IMR-90 (cell line): Measurements from ENCODE around the gene ARHGAP10. TPM values are rescaled to one million over a fixed set of nuclear protein-coding genes. Genes with fewer than 3 reads are reported as not detected.
"Not testable (repeated sequence)": the region's sequence is repeated elsewhere in the genome, so short reads cannot be mapped to it uniquely, and the experiment has no call there.

ENCODE experiments used
- ATAC-seq: fragments of 200-7000 bp; cut with Tn5 transposase; 2 replicates; pipeline ENCODE4 v1.9.1; 2020; ENCODE audit warnings: low read depth, mild to moderate bottlenecking, moderate library complexity
- BruUV-seq: library from RNA; stranded (reverse); fragments of 400-500 nt; replicated peaks from 2 replicates; lab custom pipeline; 2021; lab: Mats Ljungman, UMichigan
- CTCF ChIA-PET: fragments of 300-600 bp; formaldehyde crosslinking; extraction: SDS; loops from one replicate; lab custom pipeline; 2021; ENCODE audit warnings: antibody characterized with exemption; lab: Yijun Ruan, JAX
- POLR2A ChIA-PET: fragments of 300-600 bp; sonication (Branson Sonifier 250); formaldehyde crosslinking; loops from one replicate; lab custom pipeline; 2022; ENCODE audit warnings: antibody characterized with exemption; ENCODE audit not compliant: unreplicated experiment; lab: Charles Lee
- DNase-seq: peaks from one replicate; pipeline ENCODE4 v3.0.0; 2013
- H2AFZ ChIP-seq: replicated peaks from 2 replicates; pipeline ENCODE3; 2013; ENCODE audit warnings: low read length, mild to moderate bottlenecking; ENCODE audit not compliant: poor library complexity
- H2AK5ac ChIP-seq: 2 replicates; pipeline ENCODE4 v1.6.1; 2013; ENCODE audit warnings: low read depth, low read length, inconsistent platforms
- H2AK9ac ChIP-seq: replicated peaks from 2 replicates; pipeline ENCODE3; 2013; ENCODE audit warnings: mild to moderate bottlenecking, low read depth, low read length, moderate library complexity; ENCODE audit not compliant: poor library complexity
- H2BK120ac ChIP-seq: 2 replicates; pipeline ENCODE4 v1.6.1; 2013; ENCODE audit warnings: low read depth, low read length, inconsistent platforms
- H2BK15ac ChIP-seq: 3 replicates; pipeline ENCODE4 v1.6.1; 2013; ENCODE audit warnings: low read depth, low read length, inconsistent platforms
- H2BK20ac ChIP-seq: 2 replicates; pipeline ENCODE4 v1.6.1; 2013; ENCODE audit warnings: low read depth, mild to moderate bottlenecking, inconsistent platforms, low read length, moderate library complexity
- H2BK5ac ChIP-seq: 2 replicates; pipeline ENCODE4 v1.6.1; 2013; ENCODE audit warnings: mild to moderate bottlenecking, low read depth, low read length, inconsistent platforms; ENCODE audit not compliant: poor library complexity, severe bottlenecking
- H3K14ac ChIP-seq: replicated peaks from 2 replicates; pipeline ENCODE4 v1.6.1; 2013; ENCODE audit warnings: low read depth, low read length, inconsistent platforms
- H3K18ac ChIP-seq: 2 replicates; pipeline ENCODE4 v1.6.1; 2013; ENCODE audit warnings: low read depth, low read length, control low read depth
- H3K23ac ChIP-seq: 2 replicates; pipeline ENCODE4 v1.6.1; 2013; ENCODE audit warnings: low read depth, low read length, inconsistent platforms
- H3K27ac ChIP-seq: 2 replicates; pipeline ENCODE4 v1.5.1; 2013; ENCODE audit warnings: mild to moderate bottlenecking, control low read depth, low read length; ENCODE audit not compliant: insufficient read depth
- H3K27me3 ChIP-seq: 2 replicates; pipeline ENCODE4 v1.6.1; 2013; ENCODE audit warnings: low read length; ENCODE audit not compliant: control insufficient read depth, insufficient read depth
- H3K36me3 ChIP-seq: 2 replicates; pipeline ENCODE4 v1.6.1; 2013; ENCODE audit warnings: low read length, mixed read lengths; ENCODE audit not compliant: control insufficient read depth, insufficient read depth
- H3K4ac ChIP-seq: 2 replicates; pipeline ENCODE4 v1.6.1; 2013; ENCODE audit warnings: low read depth, low read length, inconsistent platforms
- H3K4me1 ChIP-seq: 2 replicates; pipeline ENCODE4 v1.6.1; 2013; ENCODE audit warnings: low read length, mixed read lengths; ENCODE audit not compliant: control insufficient read depth, insufficient read depth
- H3K4me2 ChIP-seq: 2 replicates; pipeline ENCODE4 v1.6.1; 2013; ENCODE audit warnings: low read depth, mild to moderate bottlenecking, control low read depth, low read length, moderate library complexity
- H3K4me3 ChIP-seq: 2 replicates; pipeline ENCODE4 v1.5.1; 2013; ENCODE audit warnings: low read depth, mild to moderate bottlenecking, control low read depth, low read length, moderate library complexity; ENCODE audit not compliant: insufficient read depth
- H3K56ac ChIP-seq: 2 replicates; pipeline ENCODE4 v1.6.1; 2013; ENCODE audit warnings: low read length, inconsistent platforms; ENCODE audit not compliant: insufficient read depth; ENCODE audit errors: extremely low read depth
- H3K79me1 ChIP-seq, 2 experiments: 2 replicates each; pipeline ENCODE4 v1.6.1; 2013; ENCODE audit warnings: low read length in 2 of 2, inconsistent platforms in 1 of 2, low read depth in 1 of 2
- H3K9ac ChIP-seq: 2 replicates; pipeline ENCODE4 v1.6.1; 2013; ENCODE audit warnings: low read depth, low read length, control low read depth
- H3K9me1 ChIP-seq: 2 replicates; pipeline ENCODE4 v1.6.1; 2013; ENCODE audit warnings: low read length, inconsistent platforms; ENCODE audit not compliant: insufficient read depth
- H3K9me3 ChIP-seq: 2 replicates; pipeline ENCODE4 v1.6.1; 2013; ENCODE audit warnings: low read length; ENCODE audit not compliant: control insufficient read depth, insufficient read depth
- H4K20me1 ChIP-seq: 2 replicates; pipeline ENCODE4 v1.6.1; 2013; ENCODE audit warnings: low read length, inconsistent platforms; ENCODE audit not compliant: insufficient read depth
- H4K5ac ChIP-seq: 2 replicates; pipeline ENCODE4 v1.6.1; 2013; ENCODE audit warnings: mild to moderate bottlenecking, low read depth, low read length, control low read depth
- H4K8ac ChIP-seq, 2 experiments: 2 replicates each; pipeline ENCODE4 v1.6.1; 2013; ENCODE audit warnings: low read depth in 2 of 2, low read length in 2 of 2, control low read depth in 1 of 2, inconsistent platforms in 1 of 2
- H4K91ac ChIP-seq: 2 replicates; pipeline ENCODE4 v1.6.1; 2013; ENCODE audit warnings: low read depth, low read length, inconsistent platforms; ENCODE audit not compliant: insufficient read depth
- MAZ ChIP-seq: IDR thresholded peaks from 2 replicates; pipeline ENCODE4 v1.6.1; 2012; ENCODE audit warnings: low read depth, mild to moderate bottlenecking, low read length, improper control_type of control experiment, moderate library complexity, borderline replicate concordance
- MXI1 ChIP-seq: IDR thresholded peaks from 2 replicates; pipeline ENCODE4 v1.6.1; 2012; ENCODE audit warnings: low read depth, mild to moderate bottlenecking, low read length, moderate library complexity, borderline replicate concordance
- SMC3 ChIP-seq: fragments of 150-350 bp; IDR thresholded peaks from 2 replicates; pipeline ENCODE4 v1.6.1; 2016; ENCODE audit warnings: low read depth, mild to moderate bottlenecking, antibody characterized with exemption, low read length, moderate library complexity
- WGBS, 2 experiments: methylation state at CpG; one replicate each; pipeline versions ENCODE4 v1.1.5 to v1.1.7; 2013; ENCODE audit warnings: missing lambda C conversion rate in 2 of 2; ENCODE audit not compliant: insufficient read length in 1 of 2; ENCODE audit errors: extremely low coverage in 2 of 2; 5-methylcytosine and 5-hydroxymethylcytosine counted together
- dilution Hi-C: fragments of 300-500 bp; cut with HindIII; formaldehyde crosslinking; loops from one replicate; pipeline ENCODE4 v1.14.3; 2018; ENCODE audit warnings: low sequenced_read_pairs; ENCODE audit not compliant: unreplicated experiment
- in situ Hi-C: fragments of 300-500 bp; cut with MboI; formaldehyde crosslinking; loops from 3 replicates; pipeline ENCODE4 v1.14.3; 2019; ENCODE audit warnings: low sequenced_read_pairs, inconsistent platforms, mixed read lengths
- intact Hi-C: fragments of 100-400 bp; cut with micrococcal nuclease; formaldehyde crosslinking; loops from 2 replicates; pipeline ENCODE4 v1.10.0; 2022
- polyA plus RNA-seq, 3 experiments: library from polyadenylated mRNA; depleted of rRNA; stranded (reverse); fragments of >200 nt; gene quantifications; 2 replicates each; pipeline ENCODE4 v1.2.3, GENCODE V29; 2012; ENCODE audit warnings: low replicate concordance in 1 of 3
- total RNA-seq: library from RNA; depleted of rRNA; stranded (reverse); fragments of >200 nt; gene quantifications from 2 replicates; pipeline ENCODE4 v1.2.3, GENCODE V29; 2012
- TF ChIP-seq, protein P1 (sequence below): fragments of 150-350 bp; IDR thresholded peaks from 2 replicates; pipeline ENCODE4 v1.6.1; 2017; ENCODE audit warnings: mild to moderate bottlenecking, antibody characterized with exemption, low read length, low read depth
- TF ChIP-seq, protein P2 (sequence below): fragments of 150-350 bp; IDR thresholded peaks from 2 replicates; pipeline ENCODE4 v1.6.1; 2016; ENCODE audit warnings: low read depth, mild to moderate bottlenecking, low read length, moderate library complexity, borderline replicate concordance

The ARHGAP10 gene
- total and polyA plus RNA-seq, 2 of the 4 experiments (the other 2 are of a cell fraction) = 27.1 to 29.4 TPM

DNA sequence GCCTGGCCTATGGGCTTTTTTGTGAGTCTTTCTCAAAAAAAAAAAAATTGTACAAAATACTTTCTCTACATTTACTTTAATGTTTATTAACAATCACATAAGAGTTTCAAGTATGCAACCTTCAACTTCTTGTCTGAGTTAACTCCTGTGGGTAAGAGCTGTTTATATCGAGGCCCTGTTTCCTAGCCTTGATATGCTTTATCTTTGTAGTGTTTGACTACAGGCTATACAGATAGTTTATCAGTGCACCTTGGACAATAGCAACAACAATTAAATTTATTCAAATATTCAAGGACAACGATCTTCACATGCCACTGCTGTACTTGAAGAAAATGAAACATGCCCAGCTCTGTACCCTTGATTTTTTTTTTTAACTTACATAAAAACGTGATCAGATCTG is 178.4 kb downstream of the ARHGAP10 start:
- Histone ChIP-seq H4K5ac (no peak overlapping the region), H3K4me2 (no peak overlapping the region), H3K56ac (no peak overlapping the region), H3K23ac (no peak overlapping the region), H2BK5ac (no peak overlapping the region), H2BK20ac (no peak overlapping the region), H2BK15ac (no peak overlapping the region), H3K4ac (no peak overlapping the region), H3K27me3 (no peaks in the 10 kb centered on the region), H3K79me1 (peaks cover 0 to 13% of the 10 kb centered on the region in 2 experiments; a peak in 3 of 4 replicates), H4K8ac (no peak overlapping the region), H3K4me3 (no peak overlapping the region), H3K14ac (no peak overlapping the region), H4K20me1 (no peaks in the 10 kb centered on the region), H2BK120ac (no peak overlapping the region), H2AFZ (no peak overlapping the region), H3K9me1 (0 out of 2 replicates have a peak, but pooled peaks cover 2% of the 10 kb centered on the region), H2AK5ac (no peak overlapping the region), H3K36me3 (peaks cover 25% of the 10 kb centered on the region), H2AK9ac (no peak overlapping the region), H3K9me3 (no peaks in the 10 kb centered on the region), H3K18ac (no peak overlapping the region), H3K4me1 (no peaks in the 10 kb centered on the region), H3K27ac (no peak overlapping the region), H3K9ac (no peak overlapping the region), H4K91ac (no peak overlapping the region)
- CTCF ChIA-PET = interaction anchor here (0.6 to 0.8 kb wide), 3 partner anchors 44 to 371 kb away, joined by 4 to 5 read pairs (median 5); no protein-coding TSS in a partner anchor
- ATAC-seq = peak; percentile 46; the same call in 1 of the 2 replicates
- DNase-seq = peak; percentile 29
- no CpG with 5 or more reads among the region's 3 CpGs for WGBS, 2 experiments
- intact Hi-C loops (no loop called here), dilution Hi-C loops (no loop called here), in situ Hi-C loops (no loop called here)
- POLR2A ChIA-PET = no interaction called here
- TF ChIP-seq SMC3 (no peak), MXI1 (no peak), MAZ (no peak)
- TF ChIP-seq, protein P1, sequence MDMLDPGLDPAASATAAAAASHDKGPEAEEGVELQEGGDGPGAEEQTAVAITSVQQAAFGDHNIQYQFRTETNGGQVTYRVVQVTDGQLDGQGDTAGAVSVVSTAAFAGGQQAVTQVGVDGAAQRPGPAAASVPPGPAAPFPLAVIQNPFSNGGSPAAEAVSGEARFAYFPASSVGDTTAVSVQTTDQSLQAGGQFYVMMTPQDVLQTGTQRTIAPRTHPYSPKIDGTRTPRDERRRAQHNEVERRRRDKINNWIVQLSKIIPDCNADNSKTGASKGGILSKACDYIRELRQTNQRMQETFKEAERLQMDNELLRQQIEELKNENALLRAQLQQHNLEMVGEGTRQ = no peak
- TF ChIP-seq, protein P2, sequence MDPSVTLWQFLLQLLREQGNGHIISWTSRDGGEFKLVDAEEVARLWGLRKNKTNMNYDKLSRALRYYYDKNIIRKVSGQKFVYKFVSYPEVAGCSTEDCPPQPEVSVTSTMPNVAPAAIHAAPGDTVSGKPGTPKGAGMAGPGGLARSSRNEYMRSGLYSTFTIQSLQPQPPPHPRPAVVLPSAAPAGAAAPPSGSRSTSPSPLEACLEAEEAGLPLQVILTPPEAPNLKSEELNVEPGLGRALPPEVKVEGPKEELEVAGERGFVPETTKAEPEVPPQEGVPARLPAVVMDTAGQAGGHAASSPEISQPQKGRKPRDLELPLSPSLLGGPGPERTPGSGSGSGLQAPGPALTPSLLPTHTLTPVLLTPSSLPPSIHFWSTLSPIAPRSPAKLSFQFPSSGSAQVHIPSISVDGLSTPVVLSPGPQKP = no peak
- no TSS peak for BruUV-seq

DNA sequence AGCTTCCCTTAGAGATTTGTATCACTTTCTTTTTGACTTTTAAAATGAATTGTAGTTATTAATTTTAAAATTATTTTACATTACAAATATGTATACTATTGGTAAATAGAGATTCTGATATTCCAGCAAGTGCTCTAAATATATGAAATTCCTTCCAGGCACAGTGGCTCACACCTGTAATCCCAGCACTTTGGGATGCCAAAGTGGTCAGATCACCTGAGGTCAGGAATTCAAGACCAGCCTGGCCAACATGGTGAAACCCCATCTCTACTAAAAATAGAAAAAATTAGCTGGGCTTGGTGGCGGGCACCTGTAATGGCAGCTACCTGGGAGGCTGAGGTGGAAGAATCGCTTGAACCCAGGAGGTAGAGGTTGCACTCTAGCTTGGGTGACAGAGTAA is 180.2 kb downstream of the ARHGAP10 start:
- H2AK5ac ChIP-seq, POLR2A ChIA-PET, H2BK15ac ChIP-seq, BruUV-seq, H2BK20ac ChIP-seq, H3K4me2 ChIP-seq, H2AK9ac ChIP-seq, H3K4me3 ChIP-seq, ATAC-seq, H3K14ac ChIP-seq, H4K8ac ChIP-seq, in situ Hi-C loops, H3K4ac ChIP-seq, H4K5ac ChIP-seq, H3K9me3 ChIP-seq, H2AFZ ChIP-seq, intact Hi-C loops, DNase-seq, dilution Hi-C loops, H4K20me1 ChIP-seq, H2BK5ac ChIP-seq, H2BK120ac ChIP-seq, H3K9ac ChIP-seq, H3K18ac ChIP-seq, H3K23ac ChIP-seq, H3K27me3 ChIP-seq, H3K56ac ChIP-seq, H4K91ac ChIP-seq, H3K4me1 ChIP-seq, H3K9me1 ChIP-seq, H3K27ac ChIP-seq: not testable (repeated sequence)
- peaks cover 0 to 11% of the 10 kb centered on the region in 2 experiments; a peak in 3 of 4 replicates for H3K79me1 ChIP-seq
- WGBS, 2 experiments = no CpG with 5 or more reads among the region's 2 CpGs
- CTCF ChIA-PET = interaction anchor here (1.0 kb wide), 1 partner anchor 13 kb away, joined by 3 read pairs; no protein-coding TSS in a partner anchor
- H3K36me3 ChIP-seq = peaks cover 25% of the 10 kb centered on the region
